ENCODE results near the gene TNNI3.

GRCh38 chr19:55117663-55118391 is 39.7 kb downstream of the TNNI3 start:
- TF ChIP-seq REST (IDR thresholded peaks at IDR 0.05; ENCODE audit: insufficient read depth in 1 of 2, low read depth in 2 of 2, low read length in 1 of 2) (peak in 1 of 2 experiments; percentile 61; a peak in 1 of 4 replicates), TCF7L2 (IDR thresholded peaks at IDR 0.05; ENCODE audit: low read depth, low read length) (no peak), POLR2AphosphoS5 (IDR thresholded peaks at IDR 0.05; ENCODE audit: low read depth, low read length) (peak; percentile 88), CTCF (IDR thresholded peaks at IDR 0.05) (no peak), SIN3A (IDR thresholded peaks at IDR 0.05; ENCODE audit: borderline replicate concordance, insufficient read depth, low read depth, low read length) (no peak; the same call in 1 of the 2 replicates)

Data from Panc1 (cell line).